Measurements from ENCODE around the gene KAZN. TPM values are rescaled to one million over a fixed set of nuclear protein-coding genes. Genes with fewer than 3 reads are reported as not detected.

Gene KAZN
- polyA plus RNA-seq, 1 experiment = 3.7 TPM

GRCh38 chr1:15123925-15124324, 525.4 kb downstream of the KAZN start:
- Histone ChIP-seq H3K9me3 (ENCODE audit: control insufficient read depth, insufficient read depth, low read length) (no peaks in the 10 kb centered on the region), H3K27ac (ENCODE audit: low read depth, low read length) (no peak overlapping the region), H3K4me3 (ENCODE audit: low read depth, low read length) (no peak overlapping the region), H3K27me3 (ENCODE audit: control insufficient read depth, insufficient read depth, low read length) (peaks cover 28% of the 10 kb centered on the region)
- POLR2A ChIA-PET = interaction anchor here (0.6 kb wide), 1 partner anchor 156 kb away, joined by 4 read pairs; no protein-coding TSS in a partner anchor
- CTCF ChIA-PET = interaction anchor here (0.8 to 1.8 kb wide), 3 partner anchors 148 to 181 kb away, joined by 3 to 7 read pairs (median 6); no protein-coding TSS in a partner anchor
- no peak for DNase-seq (ENCODE audit: low read depth, low spot score)
- no peak for TF ChIP-seq CTCF (IDR thresholded peaks at IDR 0.05; ENCODE audit: low read depth, low read length)

- Histone ChIP-seq H3K27me3 (ENCODE audit: control insufficient read depth, insufficient read depth, low read length) (peaks cover 27% of the 10 kb centered on the region), H3K9me3 (ENCODE audit: control insufficient read depth, insufficient read depth, low read length) (peaks cover 1% of the 10 kb centered on the region; the same call in 1 of the 2 replicates), H3K4me3 (ENCODE audit: low read depth, low read length) (no peak overlapping the region), H3K27ac (ENCODE audit: low read depth, low read length) (no peak overlapping the region)
- POLR2A ChIA-PET = no interaction called here
- CTCF ChIA-PET = interaction anchor here (0.6 kb wide), 1 partner anchor 124 kb away, joined by 6 read pairs; no protein-coding TSS in a partner anchor
- no peak for DNase-seq (ENCODE audit: low read depth, low spot score)
- TF ChIP-seq CTCF (IDR thresholded peaks at IDR 0.05; ENCODE audit: low read depth, low read length) = no peak
Measured at GRCh38 chr1:15124362-15125100, 526.0 kb downstream of the KAZN start.

- Histone ChIP-seq H3K4me3 (ENCODE audit: low read depth, low read length) (no peak overlapping the region), H3K27ac (ENCODE audit: low read depth, low read length) (no peak overlapping the region), H3K27me3 (ENCODE audit: control insufficient read depth, insufficient read depth, low read length) (peaks cover 28% of the 10 kb centered on the region), H3K9me3 (ENCODE audit: control insufficient read depth, insufficient read depth, low read length) (peaks cover 5% of the 10 kb centered on the region; the same call in 1 of the 2 replicates)
- ChIA-PET POLR2A (no interaction called here), CTCF (interaction anchor here (0.6 to 9.8 kb wide), 3 partner anchors 123 to 199 kb away, joined by 6 to 172 read pairs (median 6); no protein-coding TSS in a partner anchor)
- DNase-seq (ENCODE audit: low read depth, low spot score) = no peak
- TF ChIP-seq CTCF (IDR thresholded peaks at IDR 0.05; ENCODE audit: low read depth, low read length) = no peak
Measured at GRCh38 chr1:15125101-15125745, 526.7 kb downstream of the KAZN start.

GRCh38 chr1:15128077-15128476, 529.6 kb downstream of the KAZN start:
- DNase-seq (ENCODE audit: low read depth, low spot score) = no peak
- Histone ChIP-seq H3K9me3 (ENCODE audit: control insufficient read depth, insufficient read depth, low read length) (peaks cover 5% of the 10 kb centered on the region; the same call in 1 of the 2 replicates), H3K4me3 (ENCODE audit: low read depth, low read length) (no peak overlapping the region), H3K27ac (ENCODE audit: low read depth, low read length) (no peak overlapping the region), H3K27me3 (ENCODE audit: control insufficient read depth, insufficient read depth, low read length) (peaks cover 10% of the 10 kb centered on the region)
- CTCF ChIA-PET = interaction anchor here (0.6 to 9.8 kb wide), 33 partner anchors 8 to 311 kb away, joined by 3 to 172 read pairs (median 5); no protein-coding TSS in a partner anchor
- no peak for TF ChIP-seq CTCF (IDR thresholded peaks at IDR 0.05; ENCODE audit: low read depth, low read length)
- POLR2A ChIA-PET = interaction anchor here (1.0 kb wide), 1 partner anchor 177 kb away, joined by 3 read pairs; no protein-coding TSS in a partner anchor
